ENCODE measurements around the gene AMOT.

DNA sequence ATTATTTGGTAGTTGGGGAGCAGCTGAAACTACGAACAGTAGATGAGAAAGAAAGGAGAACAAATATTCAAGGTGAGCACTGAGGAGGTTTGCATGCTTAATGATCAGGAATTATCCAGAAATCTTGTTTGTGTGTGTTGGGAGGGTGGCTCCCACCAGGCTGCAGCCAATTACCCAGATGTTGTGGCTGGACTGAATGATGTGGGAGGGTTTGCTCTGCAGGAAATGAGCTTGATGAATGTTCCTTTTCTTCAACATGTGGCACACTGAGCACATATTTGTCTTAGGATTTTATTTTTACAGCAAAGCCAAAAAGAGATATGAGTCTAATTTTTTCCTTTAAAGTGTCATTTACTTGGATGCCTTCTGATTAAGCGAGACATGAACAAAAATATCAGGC lies 48.3 kb upstream of the AMOT start:
- TF ChIP-seq, protein P1, sequence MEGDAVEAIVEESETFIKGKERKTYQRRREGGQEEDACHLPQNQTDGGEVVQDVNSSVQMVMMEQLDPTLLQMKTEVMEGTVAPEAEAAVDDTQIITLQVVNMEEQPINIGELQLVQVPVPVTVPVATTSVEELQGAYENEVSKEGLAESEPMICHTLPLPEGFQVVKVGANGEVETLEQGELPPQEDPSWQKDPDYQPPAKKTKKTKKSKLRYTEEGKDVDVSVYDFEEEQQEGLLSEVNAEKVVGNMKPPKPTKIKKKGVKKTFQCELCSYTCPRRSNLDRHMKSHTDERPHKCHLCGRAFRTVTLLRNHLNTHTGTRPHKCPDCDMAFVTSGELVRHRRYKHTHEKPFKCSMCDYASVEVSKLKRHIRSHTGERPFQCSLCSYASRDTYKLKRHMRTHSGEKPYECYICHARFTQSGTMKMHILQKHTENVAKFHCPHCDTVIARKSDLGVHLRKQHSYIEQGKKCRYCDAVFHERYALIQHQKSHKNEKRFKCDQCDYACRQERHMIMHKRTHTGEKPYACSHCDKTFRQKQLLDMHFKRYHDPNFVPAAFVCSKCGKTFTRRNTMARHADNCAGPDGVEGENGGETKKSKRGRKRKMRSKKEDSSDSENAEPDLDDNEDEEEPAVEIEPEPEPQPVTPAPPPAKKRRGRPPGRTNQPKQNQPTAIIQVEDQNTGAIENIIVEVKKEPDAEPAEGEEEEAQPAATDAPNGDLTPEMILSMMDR (IDR thresholded peaks at IDR 0.05) = no peak
- TF ChIP-seq POLR2A (IDR thresholded peaks at IDR 0.05) = no peak

Measured in body of pancreas (tissue), 4 donors.